Measurements from ENCODE around the gene MCOLN1.

Gene MCOLN1

DNA sequence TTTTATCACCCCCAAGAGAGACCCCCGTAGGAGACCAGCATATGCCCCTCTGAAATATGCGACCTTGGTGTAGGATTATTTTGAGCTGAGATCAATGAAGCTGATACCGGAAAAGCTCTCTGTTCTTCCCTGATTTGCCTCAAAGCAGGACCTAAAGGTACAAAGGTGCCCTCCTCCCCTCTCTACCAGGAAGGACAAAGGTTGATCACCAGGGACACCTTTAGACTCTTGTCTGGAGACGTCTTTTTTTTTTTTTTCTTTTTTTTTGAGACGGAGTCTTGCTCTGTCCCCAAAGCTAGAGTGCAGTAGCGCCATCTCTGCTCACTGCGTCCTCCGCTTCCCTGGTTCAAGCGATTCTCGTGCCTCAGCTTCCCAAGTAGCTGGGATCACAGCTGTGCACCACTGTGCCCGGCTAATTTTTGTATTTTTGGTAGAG, 32.8 kb upstream of the MCOLN1 start:
- no peak for DNase-seq
- ATAC-seq = no peak
- Mint-ChIP-seq H3K36me3 (ENCODE audit: low read depth) (no peaks in the 10 kb centered on the region), H3K4me1 (peaks cover 38% of the 10 kb centered on the region), H3K9me3 (no peaks in the 10 kb centered on the region), H3K27ac (peak overlapping the region; percentile 85), H3K27me3 (peaks cover 4% of the 10 kb centered on the region), H3K4me3 (peak overlapping the region; percentile 83)

DNA sequence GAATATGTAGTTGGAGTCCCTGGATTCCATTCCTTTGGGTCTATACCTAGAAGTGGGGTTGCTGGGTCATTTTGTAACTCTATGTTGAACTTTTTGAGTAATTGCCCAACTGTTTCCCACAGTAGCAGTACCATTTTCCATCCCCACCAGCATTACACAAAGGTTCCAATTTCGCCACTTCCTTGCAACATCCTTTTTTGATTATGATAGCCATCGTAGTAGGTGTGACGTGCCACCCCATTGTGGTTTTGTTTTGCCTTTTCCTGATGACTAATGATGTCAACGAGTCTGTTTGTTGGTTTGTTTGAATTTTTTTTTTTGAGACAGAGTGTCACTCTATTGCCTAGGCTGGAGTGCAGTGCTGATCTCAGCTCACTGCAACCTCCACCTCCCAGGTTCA, 30.3 kb upstream of the MCOLN1 start:
- no peaks in the 10 kb centered on the region for H3K9me3 Mint-ChIP-seq
- peaks cover 38% of the 10 kb centered on the region for H3K4me1 Mint-ChIP-seq
- H3K27me3 Mint-ChIP-seq = peaks cover 10% of the 10 kb centered on the region
- ATAC-seq (peak; percentile 79), DNase-seq (peak; percentile 64)
- peak overlapping the region; percentile 59 for H3K4me3 Mint-ChIP-seq
- no peaks in the 10 kb centered on the region for H3K36me3 Mint-ChIP-seq (ENCODE audit: low read depth)
- H3K27ac Mint-ChIP-seq = peak overlapping the region; percentile 90

GRCh38 chr19:7492558-7492957, 29.9 kb upstream of the MCOLN1 start:
- Mint-ChIP-seq H3K27me3 (peaks cover 12% of the 10 kb centered on the region), H3K9me3 (no peaks in the 10 kb centered on the region), H3K27ac (peak overlapping the region; percentile 90), H3K4me3 (no peak overlapping the region), H3K4me1 (peaks cover 38% of the 10 kb centered on the region), H3K36me3 (ENCODE audit: low read depth) (no peaks in the 10 kb centered on the region)
- ATAC-seq (no peak), DNase-seq (no peak)

DNA sequence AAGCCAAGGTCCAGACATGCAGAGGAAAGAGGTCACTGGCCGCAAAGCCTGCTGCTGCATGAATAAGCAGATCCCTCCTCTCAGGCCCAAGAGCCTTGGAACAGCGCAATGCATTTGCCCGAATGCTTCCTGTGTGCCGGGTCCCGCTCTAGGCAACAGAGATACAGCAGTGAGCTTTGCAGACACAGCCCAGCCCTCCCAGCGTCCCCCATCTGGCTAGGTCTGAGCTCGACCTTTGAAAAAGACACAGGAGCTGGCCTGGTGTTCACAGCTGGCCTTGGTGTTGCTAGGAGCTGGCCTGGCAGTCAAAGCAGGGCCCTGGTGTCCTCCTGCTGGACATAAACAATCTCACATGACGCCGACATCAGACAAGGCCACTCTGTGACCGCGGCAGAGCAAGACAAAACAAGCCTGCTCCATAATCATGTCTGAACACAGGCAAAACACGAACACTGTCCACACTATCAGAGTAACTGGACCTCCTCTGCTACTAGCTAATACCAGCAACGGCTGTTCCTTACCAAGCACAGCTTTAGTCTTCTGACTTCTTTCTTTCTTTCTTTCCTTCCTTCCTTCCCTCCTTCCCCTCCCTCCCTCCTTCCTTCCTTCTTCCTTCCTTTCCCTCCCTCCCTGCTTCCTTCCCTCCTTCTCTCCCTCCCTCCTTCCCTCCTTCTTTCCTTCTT, 27.9 kb upstream of the MCOLN1 start:
- Mint-ChIP-seq H3K9me3 (no peaks in the 10 kb centered on the region), H3K4me1 (peaks cover 31% of the 10 kb centered on the region), H3K36me3 (ENCODE audit: low read depth) (no peaks in the 10 kb centered on the region), H3K27ac (no peak overlapping the region), H3K4me3 (no peak overlapping the region), H3K27me3 (peaks cover 25% of the 10 kb centered on the region)
- no peak for ATAC-seq
- no peak for DNase-seq

GRCh38 chr19:7497292-7497691, 25.1 kb upstream of the MCOLN1 start:
- Mint-ChIP-seq H3K27ac (no peak overlapping the region), H3K36me3 (ENCODE audit: low read depth) (no peaks in the 10 kb centered on the region), H3K4me1 (peaks cover 14% of the 10 kb centered on the region), H3K9me3 (no peaks in the 10 kb centered on the region), H3K27me3 (peaks cover 35% of the 10 kb centered on the region), H3K4me3 (no peak overlapping the region)
- ATAC-seq (no peak), DNase-seq (no peak)

GRCh38 chr19:7500811-7501450, 21.5 kb upstream of the MCOLN1 start:
- ATAC-seq (peak; percentile 35), DNase-seq (peak; percentile 64)
- Mint-ChIP-seq H3K27me3 (peaks cover 56% of the 10 kb centered on the region), H3K4me1 (peaks cover 10% of the 10 kb centered on the region), H3K27ac (no peak overlapping the region), H3K36me3 (ENCODE audit: low read depth) (no peaks in the 10 kb centered on the region), H3K9me3 (no peaks in the 10 kb centered on the region), H3K4me3 (peak overlapping the region; percentile 40)

- DNase-seq = no peak
- H3K27ac Mint-ChIP-seq = no peak overlapping the region
- no peak overlapping the region for H3K4me3 Mint-ChIP-seq
- no peak for ATAC-seq
- H3K36me3 Mint-ChIP-seq (ENCODE audit: low read depth) = no peaks in the 10 kb centered on the region
- H3K9me3 Mint-ChIP-seq = no peaks in the 10 kb centered on the region
- peaks cover 12% of the 10 kb centered on the region for H3K4me1 Mint-ChIP-seq
- peaks cover 57% of the 10 kb centered on the region for H3K27me3 Mint-ChIP-seq
Measured at GRCh38 chr19:7502552-7502951, 19.9 kb upstream of the MCOLN1 start.

DNA sequence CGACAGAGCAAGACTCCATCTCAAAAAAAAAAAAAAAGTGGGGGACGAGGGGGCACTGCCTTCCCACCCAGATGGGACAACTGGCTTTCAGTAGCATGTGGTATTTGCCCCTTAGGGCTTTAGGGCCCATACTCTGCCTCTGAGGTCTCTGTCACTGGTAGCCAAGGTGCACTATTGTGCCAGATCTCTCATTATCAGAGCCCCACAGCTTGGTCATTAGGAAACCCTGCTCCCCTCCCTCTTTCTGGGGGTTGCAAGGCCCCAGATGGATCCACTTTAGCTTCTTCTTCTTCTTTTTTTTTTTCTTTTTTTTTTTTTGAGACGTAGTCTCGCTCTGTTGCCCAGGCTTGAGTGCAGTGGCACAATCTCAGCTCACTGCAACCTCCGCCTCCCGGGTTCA, 17.7 kb upstream of the MCOLN1 start:
- ATAC-seq = no peak
- Mint-ChIP-seq H3K36me3 (ENCODE audit: low read depth) (no peaks in the 10 kb centered on the region), H3K27ac (no peak overlapping the region), H3K4me3 (no peak overlapping the region), H3K4me1 (peaks cover 12% of the 10 kb centered on the region), H3K27me3 (peaks cover 47% of the 10 kb centered on the region), H3K9me3 (no peaks in the 10 kb centered on the region)
- no peak for DNase-seq

- H3K36me3 Mint-ChIP-seq (ENCODE audit: low read depth) = no peaks in the 10 kb centered on the region
- no peak overlapping the region for H3K27ac Mint-ChIP-seq
- H3K9me3 Mint-ChIP-seq = no peaks in the 10 kb centered on the region
- H3K27me3 Mint-ChIP-seq = peaks cover 44% of the 10 kb centered on the region
- ATAC-seq (no peak), DNase-seq (no peak)
- no peak overlapping the region for H3K4me3 Mint-ChIP-seq
- H3K4me1 Mint-ChIP-seq = peaks cover 12% of the 10 kb centered on the region
Measured at GRCh38 chr19:7505288-7505681, 17.1 kb upstream of the MCOLN1 start.

DNA sequence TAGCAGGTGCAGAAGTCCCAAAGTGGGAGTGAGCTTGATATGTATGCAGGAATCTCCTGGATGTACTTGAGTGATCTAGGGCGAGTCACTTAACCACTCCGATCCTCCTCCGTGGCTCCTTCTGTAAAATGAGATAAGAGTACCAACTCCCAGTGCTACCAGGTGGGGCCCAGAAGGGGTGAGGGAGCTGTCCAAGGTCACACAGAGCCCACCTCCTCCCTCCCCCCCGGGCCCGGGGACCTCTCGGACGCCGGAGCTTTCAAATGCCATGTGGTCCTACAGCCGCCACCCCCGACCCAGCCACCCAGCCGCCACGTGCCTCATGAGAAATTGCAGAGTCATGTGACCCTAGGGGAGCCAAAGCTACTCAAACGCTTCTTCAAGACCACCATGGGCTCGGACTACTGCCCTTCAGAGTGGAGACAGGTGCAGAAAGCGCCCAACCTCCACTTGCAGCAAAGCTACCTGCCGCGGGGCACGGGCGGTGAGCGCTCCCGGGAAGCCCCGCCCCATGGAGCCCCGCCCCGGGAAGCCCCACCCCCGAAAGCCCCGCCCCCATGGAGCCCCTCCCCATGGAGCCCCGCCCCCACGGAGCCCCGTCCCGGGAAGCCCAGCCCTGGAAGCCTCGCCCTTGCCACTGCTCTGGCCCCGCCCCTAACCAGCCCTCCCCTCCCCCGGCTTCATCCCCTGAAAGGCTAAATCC, 16.6 kb upstream of the MCOLN1 start:
- Mint-ChIP-seq H3K9me3 (no peaks in the 10 kb centered on the region), H3K4me3 (peak overlapping the region; percentile 17), H3K27ac (no peak overlapping the region), H3K36me3 (ENCODE audit: low read depth) (no peaks in the 10 kb centered on the region), H3K27me3 (peaks cover 42% of the 10 kb centered on the region), H3K4me1 (peaks cover 12% of the 10 kb centered on the region)
- DNase-seq (peak; percentile 45), ATAC-seq (peak; percentile 8)

- no peak overlapping the region for H3K4me3 Mint-ChIP-seq
- no peaks in the 10 kb centered on the region for H3K9me3 Mint-ChIP-seq
- peaks cover 37% of the 10 kb centered on the region for H3K27me3 Mint-ChIP-seq
- H3K4me1 Mint-ChIP-seq = peaks cover 10% of the 10 kb centered on the region
- DNase-seq (peak; percentile 63), ATAC-seq (peak; percentile 78)
- no peak overlapping the region for H3K27ac Mint-ChIP-seq
- no peaks in the 10 kb centered on the region for H3K36me3 Mint-ChIP-seq (ENCODE audit: low read depth)
Measured at GRCh38 chr19:7506385-7507328, 15.8 kb upstream of the MCOLN1 start.

GRCh38 chr19:7507884-7508283, 14.5 kb upstream of the MCOLN1 start:
- Mint-ChIP-seq H3K27ac (no peak overlapping the region), H3K27me3 (peaks cover 32% of the 10 kb centered on the region), H3K4me3 (no peak overlapping the region), H3K4me1 (peaks cover 10% of the 10 kb centered on the region), H3K9me3 (no peaks in the 10 kb centered on the region), H3K36me3 (ENCODE audit: low read depth) (no peaks in the 10 kb centered on the region)
- peak; percentile 56 for ATAC-seq
- peak; percentile 34 for DNase-seq

GRCh38 chr19:7509625-7510024, 12.8 kb upstream of the MCOLN1 start:
- Mint-ChIP-seq H3K4me3 (no peak overlapping the region), H3K4me1 (peaks cover 10% of the 10 kb centered on the region), H3K36me3 (ENCODE audit: low read depth) (no peaks in the 10 kb centered on the region), H3K9me3 (no peaks in the 10 kb centered on the region), H3K27ac (no peak overlapping the region), H3K27me3 (peaks cover 20% of the 10 kb centered on the region)
- DNase-seq = no peak
- ATAC-seq = no peak

DNA sequence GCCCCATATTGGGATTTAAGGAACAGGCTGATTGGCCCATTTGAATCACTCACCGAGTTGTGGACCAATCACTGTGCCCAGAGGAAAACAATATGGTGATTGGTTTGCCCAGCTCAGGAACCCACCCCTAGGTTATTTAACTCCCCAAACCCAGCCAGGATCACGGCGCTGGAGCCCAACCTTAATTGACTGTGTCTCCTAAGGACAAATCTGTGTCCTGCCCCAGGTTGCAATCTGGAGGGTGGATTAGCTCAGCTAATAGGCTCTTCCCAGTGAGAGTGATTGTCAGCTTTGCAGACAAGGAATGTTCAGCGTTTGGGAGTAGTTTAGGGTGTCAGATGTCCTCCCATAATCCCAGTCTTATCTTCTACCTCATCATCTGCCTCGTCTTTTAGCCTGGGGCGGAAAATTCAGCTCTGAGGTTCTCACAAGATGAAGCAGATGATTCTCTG, 10.0 kb upstream of the MCOLN1 start:
- ATAC-seq = no peak

More for the DNA sequence above, 10.0 kb upstream of the MCOLN1 start:
- H3K27me3 Mint-ChIP-seq = peaks cover 8% of the 10 kb centered on the region
- DNase-seq = no peak
- H3K4me1 Mint-ChIP-seq = peaks cover 11% of the 10 kb centered on the region
- no peak overlapping the region for H3K27ac Mint-ChIP-seq
- H3K9me3 Mint-ChIP-seq = no peaks in the 10 kb centered on the region
- H3K4me3 Mint-ChIP-seq = no peak overlapping the region
- H3K36me3 Mint-ChIP-seq (ENCODE audit: low read depth) = no peaks in the 10 kb centered on the region
